ENCODE data around the gene MAP4K5. TPM values are rescaled to one million over a fixed set of nuclear protein-coding genes. Genes with fewer than 3 reads are reported as not detected.

MAP4K5 gene
- total and polyA plus RNA-seq, 2 of the 13 experiments (the other 11 are each of a cell fraction or from before 2014, with no cell fraction given): 12.7 to 23.9 TPM

DNA sequence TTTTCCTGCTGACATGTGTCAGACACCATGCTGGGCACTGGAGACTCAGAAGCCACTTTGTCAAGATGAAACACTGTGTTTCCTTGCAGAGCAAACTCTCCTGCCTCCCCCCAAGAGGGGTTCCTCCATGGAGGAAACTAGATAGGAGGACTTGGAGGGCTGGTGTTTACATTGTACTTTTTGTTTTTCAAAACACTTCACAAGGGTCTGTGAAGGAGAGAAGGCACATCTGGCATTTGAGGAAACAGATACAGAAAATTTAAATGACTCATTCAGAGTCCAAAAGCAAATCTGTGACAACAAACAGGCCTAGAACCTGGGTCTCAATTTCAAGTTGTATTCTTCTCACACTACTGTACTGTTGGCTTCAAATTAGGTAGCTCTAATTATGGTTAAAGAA, 128.9 kb downstream of the MAP4K5 start:
- H3K36me3 ChIP-seq (replicated peaks in 1 of 2; ENCODE audit: control insufficient read depth in 1 of 2, insufficient read depth in 2 of 2, low read length in 2 of 2): no peaks in the 10 kb centered on the region
- H3K4me1 ChIP-seq (ENCODE audit: insufficient read depth, low read length): peaks cover 12% of the 10 kb centered on the region; the same call in 1 of the 2 replicates
- H3K9me3 ChIP-seq (ENCODE audit: low read length): no peaks in the 10 kb centered on the region
- ATAC-seq (no peak), FAIRE-seq (no peak), DNase-seq (ENCODE audit: low spot score) (no peak)
- H3K27me3 ChIP-seq (ENCODE audit: control insufficient read depth in 1 of 2, insufficient read depth in 2 of 2, low read length in 2 of 2): no peaks in the 10 kb centered on the region
- no peaks in the 10 kb centered on the region for H3K79me2 ChIP-seq (ENCODE audit: insufficient read depth, low read length)
- intact Hi-C loops (cut with micrococcal nuclease; ENCODE audit: unreplicated experiment): no loop called here
- H4K20me1 ChIP-seq (ENCODE audit: insufficient read depth, low read length): no peaks in the 10 kb centered on the region
- no TSS peak for BruUV-seq (replicated peaks)
- CTCF ChIA-PET (ENCODE audit: low intra/inter-chr PET ratio, low total read pairs): no interaction called here
- H3K4me3 ChIP-seq (replicated peaks in 1 of 3; ENCODE audit: insufficient read depth in 1 of 3, low read depth in 2 of 3, low read length in 3 of 3): no peak overlapping the region
- no peak overlapping the region for H3K27ac ChIP-seq (ENCODE audit: extremely low read length, insufficient read depth, low read length)
- H2AFZ ChIP-seq (ENCODE audit: low read length): no peak overlapping the region
- H3K4me2 ChIP-seq (ENCODE audit: low read depth, low read length): no peak overlapping the region
- in situ Hi-C loops (cut with HindIII; ENCODE audit: extremely low pct_ligation_motif_present, low pct_unique_long_range_greater_than_20kb): no loop called here
- POLR2A ChIA-PET: no interaction called here
- H3K9ac ChIP-seq (ENCODE audit: insufficient read depth, low read depth, low read length): no peak overlapping the region
- TF ChIP-seq ZNF292 (CRISPR knock-in tag; IDR thresholded peaks at IDR 0.05; ENCODE audit: borderline replicate concordance, low read depth) (no peak), ZNF605 (CRISPR knock-in tag; IDR thresholded peaks at IDR 0.05) (no peak), HNRNPUL1 (IDR thresholded peaks at IDR 0.05; ENCODE audit: low read depth, low read length) (no peak), SOX13 (IDR thresholded peaks at IDR 0.05) (no peak), SOX13 (CRISPR knock-in tag; conservative IDR thresholded peaks at IDR 0.05 in 1 of 2, IDR thresholded peaks at IDR 0.05 in 1 of 2) (no peak), FOXA1 (IDR thresholded peaks at IDR 0.05) (no peak), FOXA1 (CRISPR knock-in tag; IDR thresholded peaks at IDR 0.05) (no peak)
- TF ChIP-seq, protein P1, sequence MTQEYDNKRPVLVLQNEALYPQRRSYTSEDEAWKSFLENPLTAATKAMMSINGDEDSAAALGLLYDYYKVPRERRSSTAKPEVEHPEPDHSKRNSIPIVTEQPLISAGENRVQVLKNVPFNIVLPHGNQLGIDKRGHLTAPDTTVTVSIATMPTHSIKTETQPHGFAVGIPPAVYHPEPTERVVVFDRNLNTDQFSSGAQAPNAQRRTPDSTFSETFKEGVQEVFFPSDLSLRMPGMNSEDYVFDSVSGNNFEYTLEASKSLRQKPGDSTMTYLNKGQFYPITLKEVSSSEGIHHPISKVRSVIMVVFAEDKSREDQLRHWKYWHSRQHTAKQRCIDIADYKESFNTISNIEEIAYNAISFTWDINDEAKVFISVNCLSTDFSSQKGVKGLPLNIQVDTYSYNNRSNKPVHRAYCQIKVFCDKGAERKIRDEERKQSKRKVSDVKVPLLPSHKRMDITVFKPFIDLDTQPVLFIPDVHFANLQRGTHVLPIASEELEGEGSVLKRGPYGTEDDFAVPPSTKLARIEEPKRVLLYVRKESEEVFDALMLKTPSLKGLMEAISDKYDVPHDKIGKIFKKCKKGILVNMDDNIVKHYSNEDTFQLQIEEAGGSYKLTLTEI (CRISPR knock-in tag; conservative IDR thresholded peaks at IDR 0.05): no peak
- TF ChIP-seq, protein P2, sequence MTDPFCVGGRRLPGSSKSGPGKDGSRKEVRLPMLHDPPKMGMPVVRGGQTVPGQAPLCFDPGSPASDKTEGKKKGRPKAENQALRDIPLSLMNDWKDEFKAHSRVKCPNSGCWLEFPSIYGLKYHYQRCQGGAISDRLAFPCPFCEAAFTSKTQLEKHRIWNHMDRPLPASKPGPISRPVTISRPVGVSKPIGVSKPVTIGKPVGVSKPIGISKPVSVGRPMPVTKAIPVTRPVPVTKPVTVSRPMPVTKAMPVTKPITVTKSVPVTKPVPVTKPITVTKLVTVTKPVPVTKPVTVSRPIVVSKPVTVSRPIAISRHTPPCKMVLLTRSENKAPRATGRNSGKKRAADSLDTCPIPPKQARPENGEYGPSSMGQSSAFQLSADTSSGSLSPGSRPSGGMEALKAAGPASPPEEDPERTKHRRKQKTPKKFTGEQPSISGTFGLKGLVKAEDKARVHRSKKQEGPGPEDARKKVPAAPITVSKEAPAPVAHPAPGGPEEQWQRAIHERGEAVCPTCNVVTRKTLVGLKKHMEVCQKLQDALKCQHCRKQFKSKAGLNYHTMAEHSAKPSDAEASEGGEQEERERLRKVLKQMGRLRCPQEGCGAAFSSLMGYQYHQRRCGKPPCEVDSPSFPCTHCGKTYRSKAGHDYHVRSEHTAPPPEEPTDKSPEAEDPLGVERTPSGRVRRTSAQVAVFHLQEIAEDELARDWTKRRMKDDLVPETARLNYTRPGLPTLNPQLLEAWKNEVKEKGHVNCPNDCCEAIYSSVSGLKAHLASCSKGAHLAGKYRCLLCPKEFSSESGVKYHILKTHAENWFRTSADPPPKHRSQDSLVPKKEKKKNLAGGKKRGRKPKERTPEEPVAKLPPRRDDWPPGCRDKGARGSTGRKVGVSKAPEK (CRISPR knock-in tag; IDR thresholded peaks at IDR 0.05; ENCODE audit: borderline replicate concordance): no peak
- TF ChIP-seq, protein P3, sequence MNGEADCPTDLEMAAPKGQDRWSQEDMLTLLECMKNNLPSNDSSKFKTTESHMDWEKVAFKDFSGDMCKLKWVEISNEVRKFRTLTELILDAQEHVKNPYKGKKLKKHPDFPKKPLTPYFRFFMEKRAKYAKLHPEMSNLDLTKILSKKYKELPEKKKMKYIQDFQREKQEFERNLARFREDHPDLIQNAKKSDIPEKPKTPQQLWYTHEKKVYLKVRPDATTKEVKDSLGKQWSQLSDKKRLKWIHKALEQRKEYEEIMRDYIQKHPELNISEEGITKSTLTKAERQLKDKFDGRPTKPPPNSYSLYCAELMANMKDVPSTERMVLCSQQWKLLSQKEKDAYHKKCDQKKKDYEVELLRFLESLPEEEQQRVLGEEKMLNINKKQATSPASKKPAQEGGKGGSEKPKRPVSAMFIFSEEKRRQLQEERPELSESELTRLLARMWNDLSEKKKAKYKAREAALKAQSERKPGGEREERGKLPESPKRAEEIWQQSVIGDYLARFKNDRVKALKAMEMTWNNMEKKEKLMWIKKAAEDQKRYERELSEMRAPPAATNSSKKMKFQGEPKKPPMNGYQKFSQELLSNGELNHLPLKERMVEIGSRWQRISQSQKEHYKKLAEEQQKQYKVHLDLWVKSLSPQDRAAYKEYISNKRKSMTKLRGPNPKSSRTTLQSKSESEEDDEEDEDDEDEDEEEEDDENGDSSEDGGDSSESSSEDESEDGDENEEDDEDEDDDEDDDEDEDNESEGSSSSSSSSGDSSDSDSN (CRISPR knock-in tag; IDR thresholded peaks at IDR 0.05): no peak
- TF ChIP-seq, protein P4, sequence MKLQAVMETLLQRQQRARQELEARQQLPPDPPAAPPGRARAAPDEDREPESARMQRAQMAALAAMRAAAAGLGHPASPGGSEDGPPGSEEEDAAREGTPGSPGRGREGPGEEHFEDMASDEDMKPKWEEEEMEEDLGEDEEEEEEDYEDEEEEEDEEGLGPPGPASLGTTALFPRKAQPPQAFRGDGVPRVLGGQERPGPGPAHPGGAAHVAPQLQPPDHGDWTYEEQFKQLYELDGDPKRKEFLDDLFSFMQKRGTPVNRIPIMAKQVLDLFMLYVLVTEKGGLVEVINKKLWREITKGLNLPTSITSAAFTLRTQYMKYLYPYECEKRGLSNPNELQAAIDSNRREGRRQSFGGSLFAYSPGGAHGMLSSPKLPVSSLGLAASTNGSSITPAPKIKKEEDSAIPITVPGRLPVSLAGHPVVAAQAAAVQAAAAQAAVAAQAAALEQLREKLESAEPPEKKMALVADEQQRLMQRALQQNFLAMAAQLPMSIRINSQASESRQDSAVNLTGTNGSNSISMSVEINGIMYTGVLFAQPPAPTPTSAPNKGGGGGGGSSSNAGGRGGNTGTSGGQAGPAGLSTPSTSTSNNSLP (IDR thresholded peaks at IDR 0.05; ENCODE audit: low read depth, low read length): no peak
- TF ChIP-seq, protein P5, sequence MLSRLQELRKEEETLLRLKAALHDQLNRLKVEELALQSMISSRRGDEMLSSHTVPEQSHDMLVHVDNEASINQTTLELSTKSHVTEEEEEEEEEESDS (CRISPR knock-in tag; IDR thresholded peaks at IDR 0.05; ENCODE audit: borderline replicate concordance): no peak
